Esophagus (tissue), 2 donors: ENCODE results near the gene COX20. TPM values are rescaled to one million over a fixed set of nuclear protein-coding genes. Genes with fewer than 3 reads are reported as not detected.

Experiments
- H3K27ac ChIP-seq, 2 donors: one replicate each; pipeline ENCODE4 v1.5.1; 2013; ENCODE audit warnings: low read depth in 2 of 2, mild to moderate bottlenecking in 2 of 2, inconsistent platforms in 1 of 2, low read length in 1 of 2, moderate library complexity in 1 of 2
- H3K27me3 ChIP-seq, 2 donors: one replicate each; pipeline ENCODE4 v1.6.1; 2013; ENCODE audit warnings: low read length in 2 of 2, control low read depth in 1 of 2, mild to moderate bottlenecking in 1 of 2; ENCODE audit not compliant: insufficient read depth in 2 of 2, control insufficient read depth in 1 of 2
- H3K36me3 ChIP-seq, 2 donors: one replicate each; pipeline ENCODE4 v1.6.1; 2013; ENCODE audit warnings: low read length in 1 of 2; ENCODE audit not compliant: control insufficient read depth in 2 of 2, insufficient read depth in 2 of 2
- H3K4me1 ChIP-seq, 2 donors: one replicate each; pipeline ENCODE4 v1.6.1; 2013; ENCODE audit warnings: low read length in 1 of 2; ENCODE audit not compliant: control insufficient read depth in 2 of 2, insufficient read depth in 2 of 2
- H3K4me3 ChIP-seq, 2 donors: one replicate each; pipeline ENCODE4 v1.5.1; 2013; ENCODE audit warnings: low read length in 2 of 2, mild to moderate bottlenecking in 2 of 2, low read depth in 1 of 2, moderate library complexity in 1 of 2
- H3K9me3 ChIP-seq, 2 donors: one replicate each; pipeline ENCODE4 v1.6.1; 2013; ENCODE audit warnings: mild to moderate bottlenecking in 2 of 2, low read depth in 1 of 2, low read length in 1 of 2, moderate library complexity in 1 of 2; ENCODE audit not compliant: control insufficient read depth in 2 of 2, insufficient read depth in 1 of 2
- WGBS, 2 donors: extraction: QIAGEN DNeasy Blood & Tissue Kit; methylation state at CpG; one replicate each; pipeline ENCODE4 v1.1.7; 2013; 5-methylcytosine and 5-hydroxymethylcytosine counted together
- polyA plus RNA-seq, 2 donors: library from polyadenylated mRNA; stranded (reverse); fragments of 200-250 nt; gene quantifications; one replicate each; pipeline ENCODE4 v1.2.3, GENCODE V29; 2013
- donor health status: healthy with polysubstance abuse.
- donor health status: Bipolar disorder and iron deficiency.

COX20 gene
- polyA plus RNA-seq, 2 donors: 35.8 to 59.8 TPM

DNA sequence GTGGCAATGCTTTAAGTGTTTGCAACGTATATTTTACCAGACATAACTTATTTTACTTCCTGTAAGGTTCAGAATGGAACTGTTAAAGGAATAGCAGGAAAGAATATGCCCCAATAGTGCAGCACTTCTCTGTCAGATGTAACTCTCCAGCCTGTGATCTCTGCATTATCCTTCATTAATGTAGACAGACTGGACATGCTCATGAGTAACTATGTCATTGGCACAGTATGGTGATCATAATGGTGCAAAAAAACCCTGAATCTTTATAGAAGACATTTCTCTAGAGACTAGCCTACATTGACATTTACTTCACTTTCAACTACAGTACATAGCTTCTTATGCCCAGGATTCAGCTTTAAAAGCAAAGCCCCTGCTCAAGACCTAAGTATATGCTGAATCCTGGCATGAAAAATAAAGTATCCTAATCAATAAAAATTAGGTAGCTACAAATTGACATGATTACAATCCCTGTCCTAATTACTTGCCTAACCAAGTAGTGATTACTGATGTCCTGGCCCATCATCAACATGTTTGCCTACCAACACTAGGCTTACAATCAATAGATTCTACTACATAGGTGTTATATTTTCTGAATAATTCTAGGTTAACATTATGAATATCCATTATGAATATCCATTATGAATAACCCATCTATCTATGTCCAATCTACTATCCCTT lies 13.9 kb downstream of the COX20 start:
- no peak overlapping the region for H3K4me3 ChIP-seq
- no peaks in the 10 kb centered on the region for H3K4me1 ChIP-seq
- peaks cover 2 to 8% of the 10 kb centered on the region in 2 donors for H3K36me3 ChIP-seq
- no peak overlapping the region for H3K27ac ChIP-seq
- H3K27me3 ChIP-seq: no peaks in the 10 kb centered on the region
- 42 to 49% methylated on average over 1 of the region's 1 CpG for WGBS, 2 donors
- H3K9me3 ChIP-seq: no peaks in the 10 kb centered on the region

- WGBS, 2 donors: 80 to 84% methylated on average over 3 of the region's 3 CpGs
- Histone ChIP-seq H3K27ac (no peak overlapping the region), H3K36me3 (peaks cover 4 to 5% of the 10 kb centered on the region in 2 donors), H3K9me3 (no peaks in the 10 kb centered on the region), H3K27me3 (no peaks in the 10 kb centered on the region), H3K4me1 (no peaks in the 10 kb centered on the region), H3K4me3 (no peak overlapping the region)
Observed at GRCh38 chr1:244850099-244850852, 14.8 kb downstream of the COX20 start.

- Histone ChIP-seq H3K27me3 (no peaks in the 10 kb centered on the region), H3K4me3 (no peak overlapping the region), H3K9me3 (no peaks in the 10 kb centered on the region), H3K36me3 (peaks cover 5% of the 10 kb centered on the region in 2 donors), H3K4me1 (no peaks in the 10 kb centered on the region), H3K27ac (no peak overlapping the region)
- 96 to 97% methylated on average over 2 of the region's 2 CpGs for WGBS, 2 donors
Observed at GRCh38 chr1:244850896-244851295, 15.4 kb downstream of the COX20 start.

GRCh38 chr1:244851546-244852231 lies 16.2 kb downstream of the COX20 start:
- H3K9me3 ChIP-seq: no peaks in the 10 kb centered on the region
- 80 to 91% methylated on average over 4 of the region's 4 CpGs for WGBS, 2 donors
- no peaks in the 10 kb centered on the region for H3K27me3 ChIP-seq
- no peak overlapping the region for H3K4me3 ChIP-seq
- H3K27ac ChIP-seq: no peak overlapping the region
- peaks cover 4 to 5% of the 10 kb centered on the region in 2 donors for H3K36me3 ChIP-seq
- H3K4me1 ChIP-seq: no peaks in the 10 kb centered on the region

GRCh38 chr1:244852694-244853093 lies 17.2 kb downstream of the COX20 start:
- Histone ChIP-seq H3K4me3 (no peak overlapping the region), H3K27me3 (no peaks in the 10 kb centered on the region), H3K36me3 (peaks cover 4 to 9% of the 10 kb centered on the region in 2 donors), H3K4me1 (no peaks in the 10 kb centered on the region), H3K27ac (no peak overlapping the region), H3K9me3 (no peaks in the 10 kb centered on the region)
- 92 to 97% methylated on average over 1 of the region's 1 CpG for WGBS, 2 donors

DNA sequence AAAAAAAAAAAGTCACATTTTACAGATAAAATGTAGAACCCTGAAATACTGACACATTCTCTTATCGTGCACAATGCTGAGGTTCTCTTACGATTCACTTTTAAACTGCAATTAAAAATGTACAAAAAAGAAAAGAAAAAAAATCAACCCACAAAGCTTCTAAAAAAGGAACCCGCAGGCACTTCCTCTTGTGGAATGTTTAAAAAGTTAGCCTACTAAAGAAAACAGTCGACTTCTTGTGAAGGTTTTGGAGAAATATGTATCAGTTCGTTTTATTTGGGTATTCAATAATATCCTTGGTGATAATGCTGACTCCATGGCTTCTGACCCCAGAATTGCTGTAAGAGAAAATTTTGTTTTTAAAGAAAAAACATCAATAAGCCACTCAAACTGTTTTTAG lies 18.7 kb downstream of the COX20 start:
- Histone ChIP-seq H3K27ac (no peak overlapping the region), H3K27me3 (no peaks in the 10 kb centered on the region), H3K4me3 (no peak overlapping the region), H3K9me3 (no peaks in the 10 kb centered on the region), H3K4me1 (no peaks in the 10 kb centered on the region), H3K36me3 (peaks cover 3 to 11% of the 10 kb centered on the region in 2 donors)
- 55 to 60% methylated on average over 5 of the region's 5 CpGs for WGBS, 2 donors

GRCh38 chr1:244854865-244855578 lies 19.6 kb downstream of the COX20 start:
- 60 to 66% methylated on average over 7 of the region's 7 CpGs for WGBS, 2 donors
- no peak overlapping the region for H3K4me3 ChIP-seq
- H3K4me1 ChIP-seq: peaks cover 0 to 1% of the 10 kb centered on the region in 2 donors
- H3K9me3 ChIP-seq: no peaks in the 10 kb centered on the region
- H3K27ac ChIP-seq: no peak overlapping the region
- no peaks in the 10 kb centered on the region for H3K27me3 ChIP-seq
- peaks cover 5 to 15% of the 10 kb centered on the region in 2 donors for H3K36me3 ChIP-seq

- H3K9me3 ChIP-seq: no peaks in the 10 kb centered on the region
- no peaks in the 10 kb centered on the region for H3K27me3 ChIP-seq
- 67% methylated on average over 3 of the region's 3 CpGs for WGBS, 2 donors
- peaks cover 7 to 18% of the 10 kb centered on the region in 2 donors for H3K36me3 ChIP-seq
- H3K4me1 ChIP-seq: peaks cover 2% of the 10 kb centered on the region in 2 donors
- H3K27ac ChIP-seq: no peak overlapping the region
- no peak overlapping the region for H3K4me3 ChIP-seq
Observed at GRCh38 chr1:244857761-244858160, 22.3 kb downstream of the COX20 start.

DNA sequence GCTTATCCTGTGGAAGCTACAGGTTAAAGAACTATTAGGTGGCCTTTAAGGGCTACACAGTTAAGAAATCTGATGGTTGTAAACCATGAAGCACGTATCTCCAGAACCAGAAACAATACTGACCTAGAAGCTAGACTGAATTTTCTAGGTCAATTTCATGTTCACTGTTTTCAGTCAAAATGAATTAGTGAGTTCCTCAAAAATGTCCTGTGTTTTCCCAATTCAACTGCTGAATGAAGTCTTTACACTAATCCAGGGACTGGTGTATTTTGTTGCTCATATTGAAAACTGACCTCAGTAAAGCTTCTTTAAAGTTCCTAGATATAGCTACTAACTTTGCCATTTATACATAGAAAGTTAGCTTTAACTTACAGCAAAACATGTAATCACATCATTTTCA lies 22.9 kb downstream of the COX20 start:
- Histone ChIP-seq H3K27me3 (no peaks in the 10 kb centered on the region), H3K4me1 (peaks cover 2% of the 10 kb centered on the region in 2 donors)
- 57 to 61% methylated on average over 1 of the region's 1 CpG for WGBS, 2 donors

More for the DNA sequence above, 22.9 kb downstream of the COX20 start:
- no peak overlapping the region for H3K4me3 ChIP-seq
- H3K9me3 ChIP-seq: no peaks in the 10 kb centered on the region
- H3K36me3 ChIP-seq: peaks cover 7 to 18% of the 10 kb centered on the region in 2 donors
- no peak overlapping the region for H3K27ac ChIP-seq
